KMS-11 (cell line): ENCODE results near the gene SRPK3.

Source experiments
- H2AFZ ChIP-seq: fragments of 200-600 bp; sonication (generic); 2 replicates; pipeline ENCODE4 v1.6.1; 2016; ENCODE audit warnings: antibody characterized with exemption, mixed run types, low read depth
- H3K27ac ChIP-seq: fragments of 200-600 bp; sonication (generic); 2 replicates; pipeline ENCODE4 v1.6.1; 2016; ENCODE audit warnings: mild to moderate bottlenecking, mixed run types
- H3K27me3 ChIP-seq: fragments of 200-600 bp; sonication (generic); 2 replicates; pipeline ENCODE4 v1.6.1; 2017; ENCODE audit warnings: mild to moderate bottlenecking, low read depth, mixed run types, moderate library complexity; ENCODE audit not compliant: insufficient read depth
- H3K36me3 ChIP-seq: fragments of 200-600 bp; sonication (generic); 2 replicates; pipeline ENCODE4 v1.6.1; 2017; ENCODE audit warnings: mild to moderate bottlenecking, mixed run types; ENCODE audit not compliant: insufficient read depth
- H3K4me1 ChIP-seq: fragments of 200-600 bp; sonication (generic); 2 replicates; pipeline ENCODE4 v1.6.1; 2016; ENCODE audit warnings: mild to moderate bottlenecking, low read depth, mixed run types; ENCODE audit not compliant: poor library complexity, severe bottlenecking
- H3K4me2 ChIP-seq: fragments of 200-600 bp; sonication (generic); 2 replicates; pipeline ENCODE4 v1.7.0; 2016; ENCODE audit warnings: mild to moderate bottlenecking, mixed run types
- H3K4me3 ChIP-seq: fragments of 200-600 bp; sonication (generic); IDR thresholded peaks from 2 replicates; pipeline ENCODE4 v1.6.1; 2017; ENCODE audit warnings: low read depth, low read length, mixed read lengths; ENCODE audit not compliant: insufficient read depth
- H3K79me2 ChIP-seq: fragments of 200-600 bp; sonication (generic); 2 replicates; pipeline ENCODE4 v1.6.1; 2016; ENCODE audit warnings: low read depth, mixed run types; ENCODE audit not compliant: insufficient read depth
- H3K9ac ChIP-seq: fragments of 200-600 bp; sonication (generic); 2 replicates; pipeline ENCODE4 v1.6.1; 2016; ENCODE audit warnings: mild to moderate bottlenecking, mixed run types
- H4K20me1 ChIP-seq: fragments of 200-600 bp; sonication (generic); 2 replicates; pipeline ENCODE4 v1.6.1; 2016; ENCODE audit warnings: mild to moderate bottlenecking, mixed run types; ENCODE audit not compliant: insufficient read depth
- CTCF ChIP-seq: fragments of 200-600 bp; sonication (generic); conservative IDR thresholded peaks from 2 replicates; pipeline ENCODE4 v1.6.1; 2017; ENCODE audit warnings: low read depth, mild to moderate bottlenecking, antibody characterized with exemption, low read length, moderate library complexity, mixed read lengths

The SRPK3 gene

GRCh38 chrX:153776611-153777045, 4.2 kb upstream of the SRPK3 start:
- Histone ChIP-seq H3K4me2 (no peak overlapping the region), H3K79me2 (no peaks in the 10 kb centered on the region), H3K36me3 (no peaks in the 10 kb centered on the region), H3K4me1 (no peaks in the 10 kb centered on the region), H2AFZ (no peak overlapping the region), H3K4me3 (no peak overlapping the region), H4K20me1 (no peaks in the 10 kb centered on the region), H3K9ac (no peak overlapping the region), H3K27me3 (peaks cover 6% of the 10 kb centered on the region; the same call in 1 of the 2 replicates), H3K27ac (no peak overlapping the region)
- TF ChIP-seq CTCF, result no peak

GRCh38 chrX:153777261-153778090, 3.4 kb upstream of the SRPK3 start:
- Histone ChIP-seq H3K27ac (no peak overlapping the region), H3K27me3 (peaks cover 6% of the 10 kb centered on the region; the same call in 1 of the 2 replicates), H3K9ac (no peak overlapping the region), H4K20me1 (no peaks in the 10 kb centered on the region), H2AFZ (no peak overlapping the region), H3K79me2 (no peaks in the 10 kb centered on the region), H3K36me3 (no peaks in the 10 kb centered on the region), H3K4me1 (no peaks in the 10 kb centered on the region), H3K4me2 (no peak overlapping the region), H3K4me3 (no peak overlapping the region)
- no peak for TF ChIP-seq CTCF

GRCh38 chrX:153778181-153778580, 2.7 kb upstream of the SRPK3 start:
- TF ChIP-seq CTCF, result no peak
- Histone ChIP-seq H4K20me1 (no peaks in the 10 kb centered on the region), H3K79me2 (no peaks in the 10 kb centered on the region), H3K36me3 (no peaks in the 10 kb centered on the region), H3K27me3 (peaks cover 6% of the 10 kb centered on the region; the same call in 1 of the 2 replicates), H3K9ac (no peak overlapping the region), H3K4me1 (no peaks in the 10 kb centered on the region), H2AFZ (no peak overlapping the region), H3K4me2 (no peak overlapping the region), H3K27ac (no peak overlapping the region), H3K4me3 (no peak overlapping the region)

GRCh38 chrX:153778684-153779101, 2.1 kb upstream of the SRPK3 start:
- Histone ChIP-seq H3K79me2 (no peaks in the 10 kb centered on the region), H3K4me3 (no peak overlapping the region), H3K36me3 (no peaks in the 10 kb centered on the region), H4K20me1 (no peaks in the 10 kb centered on the region), H2AFZ (no peak overlapping the region), H3K4me1 (no peaks in the 10 kb centered on the region), H3K4me2 (no peak overlapping the region), H3K27me3 (peaks cover 6% of the 10 kb centered on the region; the same call in 1 of the 2 replicates), H3K27ac (no peak overlapping the region), H3K9ac (no peak overlapping the region)
- TF ChIP-seq CTCF, result no peak
